Vagina (tissue), 2 donors: ENCODE data around the gene STK35. TPM values are rescaled to one million over a fixed set of nuclear protein-coding genes. Genes with fewer than 3 reads are reported as not detected.

Experiments
- DNase-seq, 2 donors: peaks; one replicate each; pipeline ENCODE4 v3.0.0-alpha.2; 2017; ENCODE audit errors: extremely low spot score in 2 of 2
- H3K27ac ChIP-seq: fragments of 200-600 bp; sonication (generic); one replicate; pipeline ENCODE4 v1.5.1; 2019
- H3K27me3 ChIP-seq: fragments of 200-600 bp; sonication (generic); one replicate; pipeline ENCODE4 v1.5.1; 2019
- H3K36me3 ChIP-seq, 2 donors: fragments of 200-600 bp; sonication (generic); one replicate each; pipeline ENCODE4 v1.5.1; 2017 to 2019
- H3K4me1 ChIP-seq: fragments of 200-600 bp; sonication (generic); one replicate; pipeline ENCODE4 v1.5.1; 2019
- H3K4me3 ChIP-seq, 2 donors: fragments of 200-600 bp; sonication (generic); 1 replicate in 1 of 2; 2 replicates in 1 of 2; pipeline ENCODE4 v1.5.1; 2016 to 2019
- H3K9me3 ChIP-seq: fragments of 200-600 bp; sonication (generic); one replicate; pipeline ENCODE4 v1.5.1; 2019
- CTCF ChIP-seq, 3 experiments: fragments of 450-650 bp in 2 of 3; fragments of 200-600 bp in 1 of 3; sonication (generic) in 1 of 3; IDR thresholded peaks; one replicate each; pipeline ENCODE4 v1.5.1; 2017 to 2019; ENCODE audit warnings: antibody characterized with exemption in 3 of 3, mild to moderate bottlenecking in 2 of 3, moderate library complexity in 2 of 3
- POLR2A ChIP-seq, 2 donors: fragments of 450-650 bp; IDR thresholded peaks; one replicate each; pipeline ENCODE4 v1.6.1; 2017; ENCODE audit warnings: antibody characterized with exemption in 2 of 2, mild to moderate bottlenecking in 2 of 2, moderate library complexity in 2 of 2
- POLR2AphosphoS5 ChIP-seq, 2 donors: sonication (generic); formaldehyde crosslinking; IDR thresholded peaks; one replicate each; pipeline ENCODE4 v1.9.0; 2017; ENCODE audit warnings: antibody characterized with exemption in 2 of 2, mild to moderate bottlenecking in 2 of 2, low read depth in 1 of 2; ENCODE audit not compliant: insufficient read depth in 1 of 2
- intact Hi-C: fragments of 100-400 bp; cut with DNase I; formaldehyde crosslinking; loops from one replicate; pipeline ENCODE4 v1.15.1; 2023
- small RNA-seq: library from RNA; depleted of rRNA; stranded (forward); fragments of <200 nt; gene quantifications from one replicate; pipeline ENCODE3, GENCODE V24; 2016
- total RNA-seq: library from RNA; depleted of rRNA; stranded (reverse); fragments of >200 nt; gene quantifications from one replicate; pipeline ENCODE4 v1.2.3, GENCODE V29; 2016

Gene STK35
- total RNA-seq, 1 donor from 2014 or later = 11.5 TPM

GRCh38 chr20:2195614-2196013 is 94.0 kb downstream of the STK35 start:
- intact Hi-C loops = no loop called here
- DNase-seq = no peak
- H3K27me3 ChIP-seq = no peaks in the 10 kb centered on the region
- no peaks in the 10 kb centered on the region for H3K9me3 ChIP-seq
- no peak overlapping the region for H3K4me3 ChIP-seq
- no peak overlapping the region for H3K27ac ChIP-seq
- H3K4me1 ChIP-seq = no peaks in the 10 kb centered on the region
- H3K36me3 ChIP-seq = no peaks in the 10 kb centered on the region
- TF ChIP-seq CTCF (IDR thresholded peaks at IDR 0.05) = no peak
- no peak for TF ChIP-seq POLR2AphosphoS5 (IDR thresholded peaks at IDR 0.05; ENCODE audit: insufficient read depth in 1 of 2, low read depth in 1 of 2)
- TF ChIP-seq POLR2A (IDR thresholded peaks at IDR 0.05) = no peak

GRCh38 chr20:2197166-2197565 is 95.5 kb downstream of the STK35 start:
- H3K9me3 ChIP-seq = no peaks in the 10 kb centered on the region
- no peak overlapping the region for H3K27ac ChIP-seq
- DNase-seq = no peak
- no peaks in the 10 kb centered on the region for H3K4me1 ChIP-seq
- TF ChIP-seq POLR2AphosphoS5 (IDR thresholded peaks at IDR 0.05; ENCODE audit: insufficient read depth in 1 of 2, low read depth in 1 of 2) = no peak
- TF ChIP-seq POLR2A (IDR thresholded peaks at IDR 0.05) = no peak
- intact Hi-C loops = no loop called here
- H3K36me3 ChIP-seq = no peaks in the 10 kb centered on the region
- no peak overlapping the region for H3K4me3 ChIP-seq
- no peaks in the 10 kb centered on the region for H3K27me3 ChIP-seq

Small RNA genes lying within 50 kb of the gene (small RNA-seq; reads per million reads assigned to genes)
- gene RPL7P2 = not detected

Other genes with a start within 250 kb of the STK35 start
- gene SIRPA, start 206.4 kb upstream of the STK35 start, total RNA-seq = 52.3 TPM
- gene PDYN, start 107.8 kb upstream of the STK35 start, total RNA-seq = not detected
- 27.7 TPM for gene TGM3, start 194.2 kb downstream of the STK35 start, total RNA-seq